Stimulated activated CD4-positive, alpha-beta T cell treated with anti-CD3 and anti-CD28 coated beads, Interleukin-4, amount 100 ng/mL, for 4 hours (primary cell): ENCODE results near the gene TRIM69.

ENCODE experiments used
- DNase-seq, 2 experiments: peaks; one replicate each; pipeline ENCODE4 v3.0.0-alpha.2; 2020

The TRIM69 gene

GRCh38 chr15:44811337-44811736 lies 75.0 kb downstream of the TRIM69 start:
- no peak for DNase-seq

GRCh38 chr15:44812029-44812517 lies 75.7 kb downstream of the TRIM69 start:
- no peak for DNase-seq

- DNase-seq, result no peak
Observed at GRCh38 chr15:44813231-44813630, 76.9 kb downstream of the TRIM69 start.
